GM18873 (cell line): Measurements from ENCODE around the gene SOCS1.
"Not testable (repeated sequence)": the region's sequence is repeated elsewhere in the genome, so short reads cannot be mapped to it uniquely, and the experiment has no call there.

ENCODE experiments used
- ATAC-seq: cut with Tn5 transposase; IDR thresholded peaks from one replicate; pipeline ENCODE4 v1.9.1; 2021; ENCODE audit warnings: mild to moderate bottlenecking, moderate library complexity, moderate number of reproducible peaks; ENCODE audit not compliant: unreplicated experiment, low FRiP score

Gene SOCS1

DNA sequence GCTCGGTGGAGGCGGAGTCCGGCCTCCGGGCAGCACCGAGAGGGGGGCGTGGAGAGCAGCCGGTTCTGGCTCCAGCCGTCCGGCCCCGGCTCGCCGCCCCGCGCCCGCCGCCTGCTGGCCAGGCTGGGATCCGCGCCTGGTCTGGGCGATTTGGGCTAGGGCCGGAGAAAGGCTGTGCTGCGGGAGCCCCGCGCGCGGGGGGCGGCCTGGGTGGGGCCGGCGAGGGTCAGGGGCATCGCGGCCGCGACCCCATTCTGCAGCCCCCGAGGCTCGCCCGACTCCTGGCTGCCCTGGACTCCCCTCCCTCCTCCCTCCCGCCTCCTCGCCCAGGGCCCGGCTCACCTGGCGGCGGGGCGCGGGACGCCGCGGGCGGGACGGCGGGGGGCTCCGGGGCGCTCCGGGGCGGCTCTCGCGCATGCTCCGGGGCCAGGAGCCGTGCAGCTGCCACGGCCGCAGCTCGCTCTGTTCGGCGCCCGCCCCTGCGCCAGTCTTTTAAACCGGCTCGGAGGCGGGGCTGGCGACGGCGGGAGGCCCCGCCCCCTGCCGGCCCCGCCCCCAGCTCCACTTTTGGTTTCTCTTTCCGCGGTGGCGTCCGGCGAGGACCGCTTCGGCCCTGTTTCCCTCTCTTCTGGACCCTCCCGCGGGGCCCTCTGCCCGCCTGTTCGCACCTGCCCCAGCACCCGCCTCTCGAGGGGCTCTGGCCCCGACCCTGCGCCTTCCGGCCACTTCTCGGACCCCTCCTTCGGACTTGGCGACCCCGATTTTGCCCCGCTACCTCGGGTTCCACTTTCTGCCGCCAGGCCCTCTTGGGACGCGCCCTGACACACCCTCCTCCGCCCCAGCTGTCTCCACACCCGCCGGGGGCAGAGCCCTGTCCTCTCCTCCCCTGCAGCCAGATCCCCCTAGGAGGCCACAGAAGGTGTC is at the start of gene SOCS1:
Gene SOCS1 (minus strand): TSS at position 468 of the 924 bp plus-strand sequence. CDS start 726 bp downstream, outside the sequence.
- ATAC-seq: peak; percentile 39

DNA sequence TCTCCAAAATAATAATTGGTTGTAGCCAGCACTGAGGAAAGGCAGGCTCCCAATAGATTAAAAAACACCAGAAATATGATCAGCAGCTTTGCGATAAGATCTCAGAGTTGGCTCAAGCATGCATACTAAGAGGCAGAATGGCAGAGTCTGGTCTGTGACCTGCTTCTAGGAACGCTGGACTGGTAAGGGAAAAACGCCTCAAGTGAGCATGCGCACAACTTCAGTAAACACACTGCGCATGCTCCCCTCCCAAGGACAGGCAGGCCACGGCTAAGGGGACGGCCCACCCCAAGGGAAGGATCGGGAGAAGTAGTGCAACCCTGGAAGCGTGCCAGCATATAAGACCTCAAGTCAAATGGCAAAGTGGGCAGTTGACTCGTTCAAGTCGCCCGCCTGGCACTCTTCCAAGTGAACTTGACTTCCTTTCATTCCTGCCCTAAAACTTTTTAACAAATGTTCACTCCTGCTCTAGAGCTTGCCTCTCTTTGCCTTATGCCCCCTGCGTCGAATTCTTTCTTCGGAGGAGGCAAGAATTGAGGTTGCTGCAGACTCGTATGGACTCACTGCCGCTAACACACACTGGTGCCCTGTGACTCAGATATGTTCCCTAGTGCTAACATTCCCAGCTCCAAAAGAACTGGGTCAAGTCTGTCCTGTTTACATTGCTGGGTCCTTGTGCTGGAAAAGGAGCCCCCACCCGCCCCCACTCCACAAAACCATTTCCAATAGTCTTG is 47.6 kb upstream of the SOCS1 start:
- no peak for ATAC-seq

DNA sequence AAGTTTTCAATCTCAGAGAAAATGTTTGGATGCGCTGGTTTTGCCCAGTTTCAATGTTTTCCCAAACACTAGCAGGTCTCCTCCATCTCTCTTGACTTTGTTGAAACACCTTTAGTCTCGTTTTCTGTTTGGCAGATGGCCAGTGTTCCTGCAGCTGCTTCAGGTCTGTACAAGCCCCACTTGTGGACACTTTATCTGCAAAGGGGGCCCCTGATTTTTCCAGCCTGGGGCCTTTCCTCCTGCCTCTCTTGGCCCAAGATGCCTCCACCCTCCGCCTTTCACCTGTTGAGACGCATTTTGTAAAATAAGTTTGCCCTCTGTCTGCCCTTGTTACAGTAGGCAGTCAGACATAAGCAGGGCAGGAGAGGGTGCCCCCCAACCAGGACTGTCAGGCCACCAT is 47.0 kb upstream of the SOCS1 start:
- ATAC-seq: no peak

GRCh38 chr16:11301645-11302501 is 45.9 kb upstream of the SOCS1 start:
- no peak for ATAC-seq

GRCh38 chr16:11300560-11300892 is 44.5 kb upstream of the SOCS1 start:
- no peak for ATAC-seq

- ATAC-seq: no peak
Measured at GRCh38 chr16:11299865-11300559, 44.0 kb upstream of the SOCS1 start.

DNA sequence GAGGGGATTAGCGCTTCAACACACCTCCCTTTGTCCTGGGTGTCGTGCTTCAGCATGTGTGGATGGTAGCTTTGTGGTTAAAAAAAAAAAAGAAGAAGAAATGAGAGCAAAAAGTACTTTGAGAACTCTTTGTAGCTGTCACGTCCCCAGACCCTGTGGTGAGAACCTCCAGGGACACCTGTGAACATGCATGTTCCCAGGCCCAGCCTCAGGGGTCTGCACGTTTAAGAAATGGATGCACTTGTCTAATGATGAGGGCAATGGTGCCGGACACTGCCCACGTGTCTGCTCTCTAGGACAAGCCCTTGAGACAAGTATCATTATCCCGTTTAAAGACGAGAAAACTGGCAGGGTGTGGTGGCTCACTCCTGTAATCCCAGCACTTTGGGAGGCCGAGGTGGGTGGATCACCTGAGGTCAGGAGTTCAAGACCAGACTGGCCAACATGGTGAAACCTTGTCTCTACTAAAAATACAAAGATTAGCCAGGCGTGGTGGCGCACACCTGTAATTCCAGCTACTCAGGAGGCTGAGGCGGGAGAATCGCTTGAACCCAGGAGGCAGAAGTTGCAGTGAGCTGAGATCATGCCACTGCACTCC is 43.0 kb upstream of the SOCS1 start:
- not testable (repeated sequence) for ATAC-seq

- no peak for ATAC-seq
Measured at GRCh38 chr16:11298143-11298900, 42.3 kb upstream of the SOCS1 start.

DNA sequence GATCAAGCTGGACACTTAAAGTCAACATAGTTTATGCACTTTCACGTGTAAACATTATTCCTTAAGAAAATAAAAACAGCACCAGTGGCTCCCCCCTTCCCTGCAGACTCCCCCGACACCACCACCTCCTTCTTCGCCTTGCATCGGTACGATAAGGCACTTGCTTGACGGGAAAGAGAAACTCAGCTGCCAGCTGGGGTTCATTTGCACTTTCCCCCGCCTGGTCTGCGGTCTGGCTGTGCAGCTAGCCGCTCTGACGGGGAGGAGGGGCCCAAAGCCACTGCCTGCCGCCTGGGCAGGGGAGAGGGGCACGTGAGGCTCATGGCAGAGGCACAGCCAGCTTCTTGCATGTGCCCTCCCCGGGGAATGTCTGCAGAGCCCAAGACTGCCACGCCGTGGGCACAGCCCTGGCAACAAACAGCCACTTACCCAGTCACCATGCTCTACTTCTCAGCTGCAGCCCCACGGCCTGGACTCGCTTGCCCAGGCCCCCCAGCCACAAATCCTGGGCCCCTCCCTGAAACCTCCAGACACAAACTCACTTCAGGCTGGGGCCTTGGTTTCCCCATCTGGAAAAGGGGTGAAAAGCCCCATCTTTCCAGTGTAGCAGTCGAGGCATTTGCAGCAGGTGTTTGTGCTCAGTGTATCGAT is 41.6 kb upstream of the SOCS1 start:
- ATAC-seq: peak; percentile 66

- no peak for ATAC-seq
Measured at GRCh38 chr16:11296706-11297491, 40.9 kb upstream of the SOCS1 start.

DNA sequence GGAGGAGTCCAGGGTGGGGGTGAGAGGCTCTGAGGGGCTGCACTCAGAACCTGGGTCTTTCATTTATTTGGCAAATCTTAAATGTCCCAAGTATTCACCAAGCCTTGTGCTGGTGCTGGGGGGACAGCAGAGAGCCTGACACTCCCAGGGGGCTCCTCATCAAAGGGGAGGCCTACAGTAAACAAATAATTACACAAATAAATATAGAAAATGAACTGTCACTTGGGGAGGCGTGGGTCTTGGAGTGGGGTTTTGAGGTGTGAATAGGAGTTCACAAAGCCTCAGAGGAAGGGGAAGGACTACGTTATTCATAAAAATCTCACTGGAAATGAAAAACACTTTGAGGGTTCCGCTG is 40.3 kb upstream of the SOCS1 start:
- ATAC-seq: no peak

DNA sequence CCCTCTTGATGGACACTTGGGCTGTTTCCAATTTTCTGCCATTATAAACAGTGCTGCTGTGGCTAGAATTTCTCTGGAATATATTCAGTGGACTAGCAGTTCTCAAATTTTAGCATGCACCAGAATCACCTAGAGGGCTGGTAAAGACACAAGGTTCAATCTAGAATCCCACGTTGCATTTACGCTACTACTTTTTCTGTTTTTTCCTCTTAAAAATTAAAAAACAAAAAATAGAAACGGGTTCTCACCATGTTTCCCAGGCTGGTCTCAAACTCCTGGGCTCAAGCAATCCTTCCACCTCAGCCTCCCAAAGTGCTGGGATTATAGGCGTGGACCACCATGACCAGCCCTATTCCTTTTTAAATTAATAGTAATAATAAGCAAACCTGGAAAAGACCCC is 39.7 kb upstream of the SOCS1 start:
- ATAC-seq: no peak

GRCh38 chr16:11292076-11292748 is 36.2 kb upstream of the SOCS1 start:
- no peak for ATAC-seq

DNA sequence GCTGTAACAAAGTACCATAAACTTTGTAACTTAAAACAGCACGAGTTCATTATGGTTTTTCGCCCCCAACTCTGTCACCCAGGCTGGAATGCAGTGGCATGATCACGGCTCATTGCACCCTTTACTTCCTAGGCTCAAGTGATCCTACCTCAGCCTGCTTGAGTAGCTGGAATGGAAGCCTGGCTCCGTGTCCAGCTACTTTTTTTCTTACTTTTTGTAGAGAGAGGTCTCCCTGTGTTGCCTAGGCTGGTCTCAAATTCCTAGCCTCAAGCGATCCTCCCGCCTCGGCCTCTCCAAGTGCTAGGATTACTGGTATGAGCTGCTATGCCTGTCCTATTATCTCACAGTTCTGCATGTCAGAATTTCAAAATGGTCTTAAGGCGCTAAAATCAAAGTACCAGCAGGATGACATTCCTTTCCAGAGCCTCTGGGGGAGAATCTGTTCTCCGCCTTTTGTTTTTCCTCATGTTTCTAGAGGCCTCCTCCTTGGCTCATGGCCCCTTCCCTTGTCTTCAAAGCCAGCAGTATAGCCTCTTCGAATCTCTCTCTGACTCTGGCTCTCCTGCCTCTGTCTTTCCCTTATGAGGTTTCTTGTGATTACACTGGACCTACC is 35.2 kb upstream of the SOCS1 start:
- no peak for ATAC-seq

GRCh38 chr16:11290102-11290893 is 34.3 kb upstream of the SOCS1 start:
- no peak for ATAC-seq

DNA sequence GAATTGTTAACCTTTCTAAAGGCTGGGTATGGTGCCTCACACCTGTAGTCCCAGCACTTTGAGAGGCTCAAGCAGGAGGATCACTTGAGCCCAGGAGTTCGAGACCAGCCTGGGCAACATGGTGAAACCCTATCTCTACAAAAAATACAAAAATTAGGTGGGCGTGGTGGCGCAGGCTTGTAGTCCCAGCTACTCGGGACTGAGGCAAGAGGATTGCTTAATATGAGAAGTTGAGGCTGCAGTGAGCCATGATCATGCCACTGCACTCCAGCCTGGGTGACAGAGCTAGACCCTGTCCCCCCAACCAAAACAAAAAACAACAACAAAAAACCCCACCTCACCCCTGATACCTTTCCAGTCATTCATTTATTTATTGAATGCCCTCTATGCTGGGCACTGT is 33.7 kb upstream of the SOCS1 start:
- not testable (repeated sequence) for ATAC-seq
